Skeletal muscle cell (primary cell): Measurements from ENCODE around the gene SLIT3.
"Not testable (repeated sequence)": the region's sequence is repeated elsewhere in the genome, so short reads cannot be mapped to it uniquely, and the experiment has no call there.

Experiments
- DNase-seq: peaks from one replicate; pipeline ENCODE4 v3.0.0-alpha.2; 2010; ENCODE audit warnings: low read depth
- H3K4me3 ChIP-seq: 2 replicates; pipeline ENCODE4 v1.5.1; 2011; ENCODE audit warnings: low read depth, mild to moderate bottlenecking, control low read depth, low read length, moderate library complexity

Gene SLIT3

DNA sequence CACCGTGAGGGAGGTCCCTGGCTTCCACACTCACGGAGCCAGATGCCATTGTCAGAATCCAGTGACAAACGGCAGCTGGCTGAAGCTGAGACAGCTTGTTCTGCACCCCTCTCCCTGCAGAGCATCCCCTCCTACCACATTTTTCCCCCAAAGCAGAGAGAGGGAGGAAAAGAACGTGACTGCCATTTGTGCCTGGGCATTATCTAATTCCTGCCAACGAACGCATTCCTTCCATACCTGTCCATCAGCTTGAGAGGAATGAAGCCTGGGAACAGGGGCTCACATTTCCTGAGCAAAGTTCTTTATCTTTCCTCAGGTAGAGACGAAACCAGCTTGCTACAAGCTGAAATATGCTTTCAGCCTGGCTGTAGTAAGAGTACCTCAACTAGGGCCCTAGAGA lies 175.4 kb downstream of the SLIT3 start:
- no peak overlapping the region for H3K4me3 ChIP-seq
- DNase-seq, result no peak

DNA sequence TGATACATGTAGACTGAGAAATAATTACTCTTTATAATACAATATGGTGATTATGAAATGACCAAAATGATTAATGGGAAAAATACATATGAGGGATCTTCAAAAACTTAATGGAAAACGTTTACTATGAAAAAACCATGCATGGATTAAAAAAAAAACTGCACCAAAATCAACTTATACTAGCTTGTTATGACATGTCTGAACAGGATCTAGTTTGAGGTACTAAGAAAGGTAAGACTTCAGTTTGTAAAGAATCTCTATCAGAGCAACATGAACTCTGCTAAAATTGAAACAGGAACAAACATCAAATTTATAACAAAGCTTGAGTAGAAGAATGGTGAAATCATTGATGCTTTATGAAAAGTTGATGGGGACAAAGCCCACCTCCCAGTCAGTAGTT lies 178.0 kb downstream of the SLIT3 start:
- no peak for DNase-seq
- H3K4me3 ChIP-seq, result no peak overlapping the region

GRCh38 chr5:169121630-169122420 lies 179.1 kb downstream of the SLIT3 start:
- no peak overlapping the region for H3K4me3 ChIP-seq
- DNase-seq, result no peak

DNA sequence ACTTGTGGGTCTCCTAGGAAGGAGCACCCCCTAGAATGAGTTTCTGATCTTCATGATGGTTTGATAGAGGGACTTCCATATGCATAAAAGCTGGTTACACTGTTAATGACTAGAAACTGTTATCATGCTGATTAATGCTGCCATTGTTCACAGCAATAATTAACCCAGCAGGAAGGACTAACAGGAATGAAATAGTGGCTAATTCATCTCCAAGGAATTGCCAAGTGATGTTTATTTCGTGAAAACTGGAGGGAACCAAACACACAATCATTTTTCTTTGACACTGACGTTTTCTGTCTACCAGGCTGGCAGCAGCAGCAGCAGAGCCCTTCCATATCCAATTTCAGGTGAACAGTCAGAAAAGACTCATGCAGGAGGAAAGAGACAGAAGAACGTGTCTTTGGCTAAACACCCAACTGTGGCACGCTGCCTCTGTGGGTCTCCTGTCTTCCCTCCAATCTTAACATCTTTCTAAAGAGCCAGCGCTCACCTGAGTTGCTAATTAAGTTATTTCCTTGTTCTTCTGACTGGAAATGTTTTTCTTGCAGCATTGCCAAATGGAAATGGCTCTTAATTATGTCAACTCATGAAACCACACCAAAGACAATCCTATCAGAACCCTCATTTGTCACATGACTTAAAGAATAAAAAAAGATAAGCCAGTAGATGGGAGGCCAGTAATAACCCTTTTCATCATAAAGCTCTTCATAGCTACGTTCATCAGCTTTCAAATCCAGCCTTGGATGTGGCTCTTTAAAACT lies 181.5 kb downstream of the SLIT3 start:
- no peak for DNase-seq
- no peak overlapping the region for H3K4me3 ChIP-seq

DNA sequence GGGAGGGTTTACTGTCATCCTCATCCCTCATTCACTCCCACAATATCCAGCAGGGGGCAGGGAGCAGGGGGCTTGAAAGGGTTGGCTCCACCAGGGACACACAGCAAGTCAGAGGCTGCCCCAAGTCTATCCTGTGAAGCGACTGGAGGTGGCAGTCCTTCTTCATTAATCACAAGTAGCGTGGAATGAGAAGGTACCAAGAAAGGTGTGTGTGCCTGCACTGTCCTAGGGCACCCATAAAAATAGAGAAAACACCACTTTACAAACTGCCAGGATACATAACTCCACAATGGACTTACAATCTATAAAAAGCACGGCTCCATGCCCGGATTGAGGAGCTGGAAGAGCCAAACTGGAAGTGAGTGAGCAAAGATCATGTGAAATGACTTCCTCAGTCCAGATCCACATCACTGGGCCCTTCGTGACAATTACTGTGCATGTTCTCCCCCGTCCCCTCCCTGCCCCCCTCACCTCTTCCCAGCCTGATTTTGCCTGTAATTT lies 183.9 kb downstream of the SLIT3 start:
- H3K4me3 ChIP-seq, result no peak overlapping the region
- no peak for DNase-seq

DNA sequence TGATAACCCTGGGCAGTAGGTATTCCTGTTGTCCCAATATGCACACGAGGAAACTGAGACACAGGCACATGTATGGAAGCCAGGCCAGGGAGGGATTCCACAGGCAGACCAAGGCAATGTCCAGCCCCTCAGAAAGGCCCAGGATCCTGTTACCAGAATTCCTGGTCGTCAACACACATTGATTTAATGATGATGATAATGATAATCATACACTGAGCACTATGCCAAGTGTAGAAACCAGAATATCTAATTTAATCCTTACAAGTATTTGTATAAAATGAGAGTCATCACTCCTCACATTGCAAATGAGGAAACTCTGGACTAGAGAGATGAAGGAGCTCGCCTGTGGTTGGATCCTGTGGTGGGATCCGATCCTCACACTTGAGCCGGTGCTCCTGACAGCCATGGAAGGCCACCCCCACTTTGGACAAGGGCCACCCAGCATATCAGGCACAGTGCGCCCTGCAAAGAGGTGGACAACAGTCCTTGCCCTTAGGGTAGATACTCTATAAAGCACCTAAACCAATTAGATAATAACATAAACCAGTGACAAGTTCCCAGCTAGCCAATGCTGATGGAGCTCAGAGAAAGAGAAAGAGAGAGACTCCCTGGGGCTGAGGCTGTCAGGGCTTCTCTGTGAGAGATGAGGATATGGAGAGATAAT lies 185.3 kb downstream of the SLIT3 start:
- no peak overlapping the region for H3K4me3 ChIP-seq
- DNase-seq, result no peak

- no peak for DNase-seq
These were observed 186.4 kb downstream of the SLIT3 start for GRCh38 chr5:169114466-169115065.

GRCh38 chr5:169112016-169112415 lies 188.9 kb downstream of the SLIT3 start:
- no peak for DNase-seq
- no peak overlapping the region for H3K4me3 ChIP-seq

More at GRCh38 chr5:169114466-169115065, 186.4 kb downstream of the SLIT3 start:
- no peak overlapping the region for H3K4me3 ChIP-seq

GRCh38 chr5:169106911-169107706 lies 193.8 kb downstream of the SLIT3 start:
- H3K4me3 ChIP-seq, result no peak overlapping the region
- DNase-seq, result no peak

GRCh38 chr5:169105582-169105981 lies 195.4 kb downstream of the SLIT3 start:
- DNase-seq, H3K4me3 ChIP-seq: not testable (repeated sequence)

DNA sequence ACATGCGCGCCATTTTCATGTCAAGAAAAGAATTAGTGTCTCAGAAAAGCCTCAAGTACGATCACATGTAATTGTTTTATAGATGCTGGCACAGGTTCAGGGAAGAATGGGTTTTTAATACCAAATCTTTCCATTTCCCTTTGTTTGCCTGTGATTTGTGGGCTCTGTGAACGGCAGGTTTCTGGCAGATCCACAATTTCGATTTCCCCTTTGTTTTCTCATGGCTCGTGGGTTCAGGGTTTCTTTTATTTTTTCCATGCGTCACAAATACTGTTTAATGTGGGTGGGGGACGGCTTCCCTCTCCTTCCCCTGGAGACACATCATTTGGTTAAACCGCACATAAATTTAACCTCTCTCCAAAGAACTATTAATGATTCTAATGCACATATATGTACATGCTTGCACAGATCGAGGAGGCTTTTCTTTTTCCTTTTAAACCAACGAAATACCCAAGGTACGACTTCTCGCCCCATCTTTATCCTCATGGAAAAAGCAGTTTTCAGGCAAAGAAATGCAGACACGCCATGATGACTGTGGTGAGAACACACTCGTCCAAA lies 195.9 kb downstream of the SLIT3 start:
- no peak overlapping the region for H3K4me3 ChIP-seq
- no peak for DNase-seq

DNA sequence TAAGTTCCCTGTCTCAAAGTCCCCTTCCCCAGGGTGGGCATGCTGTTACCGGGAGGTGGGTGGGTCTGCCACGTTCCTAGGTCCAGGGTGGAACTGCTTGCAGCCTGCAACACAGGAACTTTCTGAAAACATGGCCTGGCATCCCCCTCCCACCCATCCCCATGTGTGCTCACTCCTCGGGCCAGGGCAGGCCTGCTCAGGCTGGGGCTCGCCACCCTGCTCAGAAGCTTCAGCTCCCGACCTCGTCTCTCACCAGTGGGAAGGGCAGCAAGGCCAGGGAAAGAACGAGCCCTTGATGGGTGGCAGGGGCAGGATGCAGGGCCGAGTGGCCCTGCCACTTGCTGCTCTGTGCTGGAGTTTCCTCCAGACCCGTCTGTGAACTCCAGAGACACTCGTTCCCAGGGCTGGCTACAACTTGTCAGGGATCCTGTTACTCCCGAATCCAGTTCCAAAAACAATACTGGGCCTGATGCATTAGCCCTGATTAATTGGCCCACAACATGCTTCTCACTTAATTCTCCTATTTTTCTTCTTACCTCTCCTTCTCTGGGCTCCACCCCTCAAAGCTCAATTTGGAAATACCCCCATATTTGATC lies 197.3 kb downstream of the SLIT3 start:
- no peak for DNase-seq
- H3K4me3 ChIP-seq, result no peak overlapping the region

DNA sequence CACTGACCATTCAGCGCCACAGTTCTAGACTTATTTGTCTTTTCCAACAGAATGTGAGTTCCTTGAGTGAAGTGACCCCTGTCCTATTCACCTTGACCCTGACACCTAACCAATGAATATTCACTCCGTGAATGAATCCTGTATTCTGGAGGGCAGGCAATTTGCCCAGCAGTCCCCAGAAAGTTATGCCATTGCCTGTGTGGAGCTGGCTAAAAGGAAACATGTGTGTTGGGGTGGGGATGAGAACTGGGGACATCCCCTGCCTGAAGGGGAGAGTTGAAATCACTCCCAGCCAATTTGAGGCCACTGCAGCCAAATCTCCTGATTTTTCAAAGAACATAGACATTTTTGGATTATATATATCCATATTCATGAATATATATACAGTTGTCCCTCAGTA lies 199.0 kb downstream of the SLIT3 start:
- no peak overlapping the region for H3K4me3 ChIP-seq
- no peak for DNase-seq

DNA sequence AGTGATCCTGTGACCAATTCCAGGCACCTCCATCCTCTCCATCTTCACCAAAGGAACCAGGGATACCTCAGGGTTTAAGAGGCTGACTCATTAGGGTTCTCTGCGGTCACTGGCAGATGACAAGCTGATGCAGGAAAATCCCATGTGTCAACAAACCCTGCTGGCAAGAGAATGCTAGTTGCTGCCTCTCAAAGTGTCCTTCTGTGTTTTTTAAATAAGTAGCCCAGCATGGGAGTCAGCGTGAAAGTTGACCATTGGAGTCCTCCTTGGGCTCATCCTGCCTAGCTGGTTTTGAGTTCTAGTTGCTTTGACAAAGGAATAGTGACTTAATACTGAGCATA lies 200.2 kb downstream of the SLIT3 start:
- no peak for DNase-seq
- no peak overlapping the region for H3K4me3 ChIP-seq

GRCh38 chr5:169099801-169100734 lies 200.9 kb downstream of the SLIT3 start:
- no peak overlapping the region for H3K4me3 ChIP-seq
- no peak for DNase-seq

GRCh38 chr5:169098331-169099121 lies 202.4 kb downstream of the SLIT3 start:
- H3K4me3 ChIP-seq, result no peak overlapping the region
- DNase-seq, result no peak
